GM13977 (cell line): Measurements from ENCODE around the gene DOCK9.

Experiments
- DNase-seq: peaks from one replicate; pipeline ENCODE4 v3.0.0; 2012; ENCODE audit warnings: low spot score
- CTCF ChIP-seq: IDR thresholded peaks from 2 replicates; pipeline ENCODE4 v1.5.1; 2012; ENCODE audit warnings: mild to moderate bottlenecking, control low read depth; ENCODE audit not compliant: insufficient read depth; ENCODE audit errors: extremely low read depth, missing control alignments
- in situ Hi-C: fragments of 300-500 bp; cut with MboI; formaldehyde crosslinking; loops from one replicate; pipeline ENCODE4 v1.12.0; 2022; ENCODE audit warnings: low sequenced_read_pairs, low pct_unique_long_range_greater_than_20kb, mixed read lengths, inconsistent platforms; ENCODE audit not compliant: unreplicated experiment

DOCK9 gene

GRCh38 chr13:98856983-98857382, 120.9 kb downstream of the DOCK9 start:
- in situ Hi-C loops: loop anchor here (25.0 kb wide), 1 partner anchor 405 kb away; the partner anchor contains the start of gene GPR18
- no peak for DNase-seq
- no peak for TF ChIP-seq CTCF

- TF ChIP-seq CTCF: no peak
- in situ Hi-C loops: loop anchor here (25.0 kb wide), 1 partner anchor 408 kb away; the partner anchor contains the start of gene GPR18
- no peak for DNase-seq
Observed at GRCh38 chr13:98854448-98854847, 123.4 kb downstream of the DOCK9 start.

- in situ Hi-C loops: loop anchor here (25.0 kb wide), 1 partner anchor 409 kb away; the partner anchor contains the start of gene GPR18
- peak; percentile 68 for DNase-seq
- no peak for TF ChIP-seq CTCF
Observed at GRCh38 chr13:98853771-98854221, 124.1 kb downstream of the DOCK9 start.

GRCh38 chr13:98851276-98851675, 126.6 kb downstream of the DOCK9 start:
- in situ Hi-C loops: loop anchor here (25.0 kb wide), 1 partner anchor 411 kb away; the partner anchor contains the start of gene GPR18
- TF ChIP-seq CTCF: no peak
- no peak for DNase-seq

GRCh38 chr13:98848746-98849145, 129.1 kb downstream of the DOCK9 start:
- DNase-seq: no peak
- in situ Hi-C loops: loop anchor here (25.0 kb wide), 1 partner anchor 986 kb away; no protein-coding TSS in a partner anchor
- no peak for TF ChIP-seq CTCF

GRCh38 chr13:98847780-98848179, 130.1 kb downstream of the DOCK9 start:
- no peak for TF ChIP-seq CTCF
- DNase-seq: no peak
- in situ Hi-C loops: loop anchor here (25.0 kb wide), 1 partner anchor 985 kb away; no protein-coding TSS in a partner anchor

- no peak for TF ChIP-seq CTCF
- in situ Hi-C loops: loop anchor here (25.0 kb wide), 1 partner anchor 985 kb away; no protein-coding TSS in a partner anchor
Observed at GRCh38 chr13:98846986-98847385, 130.9 kb downstream of the DOCK9 start.

More at GRCh38 chr13:98846986-98847385, 130.9 kb downstream of the DOCK9 start:
- DNase-seq: no peak
